ENCODE data around the gene TNFRSF1A.

The TNFRSF1A gene

DNA sequence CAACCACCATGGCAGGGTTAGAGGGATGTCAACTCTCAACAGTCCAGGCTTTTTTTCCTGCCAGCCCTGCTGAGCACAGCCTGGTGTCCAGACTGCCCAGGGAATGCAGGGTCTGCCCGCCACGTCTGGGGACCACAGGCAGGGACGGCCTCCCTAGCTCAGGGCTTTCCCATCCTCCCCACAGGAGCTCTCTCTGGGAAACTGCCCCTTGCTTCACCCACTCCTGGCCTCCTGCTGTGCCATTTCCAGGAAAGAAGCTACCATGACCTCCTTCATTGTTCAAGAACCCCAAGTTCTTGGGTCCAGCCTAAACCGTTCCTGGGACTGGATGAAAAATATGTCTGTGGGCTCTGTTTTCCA, 28.7 kb upstream of the TNFRSF1A start:
- peaks cover 22% of the 10 kb centered on the region for H3K4me1 ChIP-seq (ENCODE audit: control insufficient read depth, low read length)
- no peak for TF ChIP-seq EZH2phosphoT487 (IDR thresholded peaks at IDR 0.05; ENCODE audit: borderline replicate concordance, low read length)
- TF ChIP-seq, protein P1, sequence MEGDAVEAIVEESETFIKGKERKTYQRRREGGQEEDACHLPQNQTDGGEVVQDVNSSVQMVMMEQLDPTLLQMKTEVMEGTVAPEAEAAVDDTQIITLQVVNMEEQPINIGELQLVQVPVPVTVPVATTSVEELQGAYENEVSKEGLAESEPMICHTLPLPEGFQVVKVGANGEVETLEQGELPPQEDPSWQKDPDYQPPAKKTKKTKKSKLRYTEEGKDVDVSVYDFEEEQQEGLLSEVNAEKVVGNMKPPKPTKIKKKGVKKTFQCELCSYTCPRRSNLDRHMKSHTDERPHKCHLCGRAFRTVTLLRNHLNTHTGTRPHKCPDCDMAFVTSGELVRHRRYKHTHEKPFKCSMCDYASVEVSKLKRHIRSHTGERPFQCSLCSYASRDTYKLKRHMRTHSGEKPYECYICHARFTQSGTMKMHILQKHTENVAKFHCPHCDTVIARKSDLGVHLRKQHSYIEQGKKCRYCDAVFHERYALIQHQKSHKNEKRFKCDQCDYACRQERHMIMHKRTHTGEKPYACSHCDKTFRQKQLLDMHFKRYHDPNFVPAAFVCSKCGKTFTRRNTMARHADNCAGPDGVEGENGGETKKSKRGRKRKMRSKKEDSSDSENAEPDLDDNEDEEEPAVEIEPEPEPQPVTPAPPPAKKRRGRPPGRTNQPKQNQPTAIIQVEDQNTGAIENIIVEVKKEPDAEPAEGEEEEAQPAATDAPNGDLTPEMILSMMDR (IDR thresholded peaks at IDR 0.05; ENCODE audit: low read depth, low read length, poor library complexity, severe bottlenecking), result no peak
- H4K20me1 ChIP-seq (ENCODE audit: control insufficient read depth, insufficient read depth, low read depth, low read length), result no peaks in the 10 kb centered on the region
- H3F3A ChIP-seq (ENCODE audit: control insufficient read depth, insufficient read depth), result peaks cover 3% of the 10 kb centered on the region
- H3K9me2 ChIP-seq (replicated peaks; ENCODE audit: control insufficient read depth, low read length), result no peaks in the 10 kb centered on the region
- no peaks in the 10 kb centered on the region for H3K79me2 ChIP-seq (ENCODE audit: control insufficient read depth, low read length)
- H3K27me3 ChIP-seq (ENCODE audit: control insufficient read depth, low read length), result peaks cover 15% of the 10 kb centered on the region
- no peaks in the 10 kb centered on the region for H3K36me3 ChIP-seq (ENCODE audit: control insufficient read depth, low read length)
- H3K4me2 ChIP-seq (ENCODE audit: low read length), result no peak overlapping the region
- H3K9me3 ChIP-seq (ENCODE audit: control insufficient read depth, insufficient read depth, low read length), result no peaks in the 10 kb centered on the region
- no peak overlapping the region for H3K27ac ChIP-seq (ENCODE audit: low read depth, low read length)
- no peak overlapping the region for H3K4me3 ChIP-seq (ENCODE audit: low read length)

DNA sequence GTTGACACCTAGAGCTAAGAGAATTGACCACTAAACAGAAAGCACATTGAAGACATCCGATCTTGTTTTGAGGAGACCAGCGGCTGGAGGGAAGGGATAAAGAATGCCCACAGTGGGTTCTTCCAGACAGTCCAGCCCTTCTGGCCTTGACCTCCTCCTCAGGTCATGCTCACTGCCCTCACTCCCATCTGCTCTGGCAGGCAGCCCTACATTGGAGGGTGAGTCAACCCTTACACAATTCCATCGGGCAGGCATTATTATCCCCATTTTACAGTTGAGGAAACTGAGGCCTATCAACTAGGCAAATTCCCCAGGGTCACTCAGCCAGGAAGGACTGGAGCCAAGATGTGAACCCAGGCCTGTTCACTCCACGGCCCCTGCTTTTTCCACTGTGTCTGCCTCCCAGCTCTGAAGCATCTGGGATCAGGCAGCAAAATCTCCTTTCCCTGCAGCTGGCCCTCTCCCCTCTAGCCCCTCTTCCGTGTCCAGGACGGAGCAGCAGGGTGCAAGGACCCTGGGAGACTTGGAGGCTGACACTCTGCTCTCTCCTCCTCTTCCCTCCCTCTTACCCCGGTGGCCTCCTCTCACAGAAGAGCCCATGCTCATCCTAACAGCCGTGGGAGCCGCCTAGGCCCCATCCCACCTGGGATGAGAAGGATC, 28.2 kb upstream of the TNFRSF1A start:
- H4K20me1 ChIP-seq (ENCODE audit: control insufficient read depth, insufficient read depth, low read depth, low read length), result no peaks in the 10 kb centered on the region
- TF ChIP-seq, protein P1 (IDR thresholded peaks at IDR 0.05; ENCODE audit: low read depth, low read length, poor library complexity, severe bottlenecking), result no peak
- no peak for TF ChIP-seq EZH2phosphoT487 (IDR thresholded peaks at IDR 0.05; ENCODE audit: borderline replicate concordance, low read length)
- H3K9me3 ChIP-seq (ENCODE audit: control insufficient read depth, insufficient read depth, low read length), result no peaks in the 10 kb centered on the region
- H3K79me2 ChIP-seq (ENCODE audit: control insufficient read depth, low read length), result no peaks in the 10 kb centered on the region
- H3K27ac ChIP-seq (ENCODE audit: low read depth, low read length), result no peak overlapping the region
- H3F3A ChIP-seq (ENCODE audit: control insufficient read depth, insufficient read depth), result peaks cover 6% of the 10 kb centered on the region
- no peak overlapping the region for H3K4me2 ChIP-seq (ENCODE audit: low read length)
- H3K27me3 ChIP-seq (ENCODE audit: control insufficient read depth, low read length), result peaks cover 15% of the 10 kb centered on the region
- H3K4me3 ChIP-seq (ENCODE audit: low read length), result no peak overlapping the region
- H3K36me3 ChIP-seq (ENCODE audit: control insufficient read depth, low read length), result no peaks in the 10 kb centered on the region
- H3K4me1 ChIP-seq (ENCODE audit: control insufficient read depth, low read length), result peaks cover 22% of the 10 kb centered on the region
- H3K9me2 ChIP-seq (replicated peaks; ENCODE audit: control insufficient read depth, low read length), result no peaks in the 10 kb centered on the region

DNA sequence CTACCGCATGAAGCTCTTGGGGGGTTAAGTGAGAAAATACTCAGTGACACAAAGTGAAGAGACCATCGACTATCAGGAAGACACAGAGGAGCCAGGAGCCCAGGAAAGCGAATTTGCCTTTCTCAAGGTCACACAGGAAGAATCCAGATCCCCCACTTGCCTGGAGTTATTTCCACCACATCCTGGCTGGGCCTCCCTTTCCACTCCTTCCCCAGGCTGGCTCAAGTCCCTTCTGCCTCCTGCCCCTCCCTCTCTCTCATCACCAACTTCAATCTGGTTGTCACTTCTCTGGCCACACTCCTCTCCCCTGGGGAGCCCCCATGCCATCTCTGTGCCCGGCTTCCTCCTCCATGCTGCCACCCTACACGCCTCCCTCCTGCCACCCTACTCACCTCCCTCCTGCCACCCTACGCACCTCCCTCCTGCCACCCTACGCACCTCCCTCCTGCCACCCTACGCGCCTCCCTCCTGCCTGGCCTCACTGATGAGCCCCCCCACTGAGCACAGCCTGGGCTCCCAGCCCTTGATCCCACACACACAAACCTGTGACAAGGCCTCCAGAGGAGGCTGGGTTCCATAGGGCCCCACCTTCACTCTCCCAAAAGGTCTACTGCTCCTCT, 27.1 kb upstream of the TNFRSF1A start:
- TF ChIP-seq EZH2phosphoT487 (IDR thresholded peaks at IDR 0.05; ENCODE audit: borderline replicate concordance, low read length), result no peak
- peaks cover 22% of the 10 kb centered on the region for H3K4me1 ChIP-seq (ENCODE audit: control insufficient read depth, low read length)
- no peaks in the 10 kb centered on the region for H3K79me2 ChIP-seq (ENCODE audit: control insufficient read depth, low read length)
- no peaks in the 10 kb centered on the region for H3K36me3 ChIP-seq (ENCODE audit: control insufficient read depth, low read length)
- no peak overlapping the region for H3K27ac ChIP-seq (ENCODE audit: low read depth, low read length)
- H3K4me3 ChIP-seq (ENCODE audit: low read length), result no peak overlapping the region
- peaks cover 12% of the 10 kb centered on the region for H3K27me3 ChIP-seq (ENCODE audit: control insufficient read depth, low read length)
- H3F3A ChIP-seq (ENCODE audit: control insufficient read depth, insufficient read depth), result peaks cover 6% of the 10 kb centered on the region
- no peak overlapping the region for H3K4me2 ChIP-seq (ENCODE audit: low read length)
- H4K20me1 ChIP-seq (ENCODE audit: control insufficient read depth, insufficient read depth, low read depth, low read length), result no peaks in the 10 kb centered on the region
- no peaks in the 10 kb centered on the region for H3K9me2 ChIP-seq (replicated peaks; ENCODE audit: control insufficient read depth, low read length)
- H3K9me3 ChIP-seq (ENCODE audit: control insufficient read depth, insufficient read depth, low read length), result no peaks in the 10 kb centered on the region

Data from DOHH2 (cell line).